ENCODE measurements around the gene MAN1C1.
"Not testable (repeated sequence)": the region's sequence is repeated elsewhere in the genome, so short reads cannot be mapped to it uniquely, and the experiment has no call there.

MAN1C1 gene

DNA sequence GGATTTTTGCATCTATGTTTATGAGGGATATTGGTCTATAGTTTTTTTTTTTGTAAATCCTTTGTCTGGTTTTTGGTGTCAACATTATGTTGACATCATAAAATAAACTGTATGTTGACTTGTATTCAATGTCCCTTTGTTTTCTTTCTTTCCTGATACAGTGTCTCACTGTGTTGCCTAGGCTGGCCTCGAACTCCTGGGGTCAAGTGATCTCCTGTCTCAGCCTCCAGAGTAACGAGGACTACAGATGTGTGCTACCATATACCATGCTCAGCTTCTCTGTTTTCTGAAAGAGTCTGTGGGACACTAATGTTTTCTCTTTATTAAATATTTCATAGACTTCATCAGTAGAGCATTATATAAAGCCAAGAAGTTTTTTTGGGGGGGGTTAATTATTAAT is 18.3 kb downstream of the MAN1C1 start:
- no peak for DNase-seq (ENCODE audit: low spot score)

DNA sequence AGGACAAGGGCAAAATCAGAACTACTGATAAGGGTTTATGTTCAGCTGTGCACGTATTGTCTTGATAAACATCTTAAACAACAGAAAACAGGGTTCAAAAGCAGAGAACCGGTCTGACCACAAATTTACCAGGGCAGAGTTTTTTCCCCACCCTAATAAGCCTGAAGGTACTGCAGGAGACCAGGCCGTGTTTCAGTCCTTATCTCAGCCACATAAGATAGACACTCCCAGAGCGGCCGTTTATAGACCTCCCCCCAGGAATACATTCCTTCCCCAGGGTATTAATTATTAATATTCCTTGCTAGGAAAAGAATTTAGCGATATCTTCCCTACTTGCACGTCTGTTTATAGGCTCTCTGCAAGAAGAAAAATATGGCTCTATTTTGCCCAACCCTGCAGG is 19.6 kb downstream of the MAN1C1 start:
- not testable (repeated sequence) for DNase-seq (ENCODE audit: low spot score)

DNA sequence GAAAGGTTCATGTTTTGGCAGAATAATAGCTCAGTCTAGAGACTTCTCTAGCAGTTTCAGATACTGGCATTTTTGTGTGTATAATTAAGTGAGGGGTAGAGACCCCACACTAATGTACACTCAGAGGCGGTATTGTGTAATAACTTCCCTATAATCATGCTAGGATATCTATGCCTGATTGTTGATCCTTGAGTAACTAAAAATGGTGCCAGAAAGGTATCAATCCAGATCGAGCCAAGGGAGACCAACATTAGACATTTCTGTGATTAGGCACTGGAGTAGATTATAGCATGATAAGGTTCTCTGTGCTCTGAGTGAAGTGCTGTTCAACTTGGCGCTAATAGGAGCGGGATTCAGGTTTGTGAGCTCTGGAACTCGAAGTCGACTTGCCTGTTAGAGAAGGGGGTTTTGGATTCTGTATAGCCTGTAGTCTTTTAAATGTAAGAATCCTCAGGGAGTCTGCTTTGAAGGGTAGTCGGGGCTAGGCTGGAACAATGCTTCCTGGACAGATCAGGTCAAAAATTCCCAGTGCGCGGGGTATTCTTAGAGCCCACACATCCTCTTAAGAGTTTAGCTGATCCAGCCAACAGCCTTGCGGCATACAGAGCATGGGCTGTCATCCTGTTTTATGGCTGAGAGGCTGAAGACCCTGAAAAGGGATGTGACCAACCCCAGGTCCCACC is 24.2 kb downstream of the MAN1C1 start:
- DNase-seq (ENCODE audit: low spot score), result no peak

DNA sequence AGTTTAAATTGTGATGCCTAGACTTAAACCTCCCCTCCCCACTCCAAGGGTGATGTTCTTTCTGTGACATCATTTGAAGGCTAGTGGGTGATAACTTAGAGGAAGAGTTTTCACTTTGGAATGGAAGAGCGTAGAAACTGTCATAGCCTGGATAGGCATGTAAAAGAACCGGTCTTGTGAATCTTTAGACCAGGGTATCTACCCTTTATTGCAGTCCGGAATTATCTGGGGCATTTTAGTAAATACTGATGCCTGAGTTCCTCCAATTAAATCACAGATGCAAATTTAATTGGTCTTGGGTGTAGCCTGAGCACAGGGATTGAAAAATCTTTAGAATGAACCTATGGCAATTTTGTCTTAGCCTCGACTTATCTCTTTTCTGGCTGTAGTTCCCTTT is 24.7 kb downstream of the MAN1C1 start:
- no peak for DNase-seq (ENCODE audit: low spot score)

DNA sequence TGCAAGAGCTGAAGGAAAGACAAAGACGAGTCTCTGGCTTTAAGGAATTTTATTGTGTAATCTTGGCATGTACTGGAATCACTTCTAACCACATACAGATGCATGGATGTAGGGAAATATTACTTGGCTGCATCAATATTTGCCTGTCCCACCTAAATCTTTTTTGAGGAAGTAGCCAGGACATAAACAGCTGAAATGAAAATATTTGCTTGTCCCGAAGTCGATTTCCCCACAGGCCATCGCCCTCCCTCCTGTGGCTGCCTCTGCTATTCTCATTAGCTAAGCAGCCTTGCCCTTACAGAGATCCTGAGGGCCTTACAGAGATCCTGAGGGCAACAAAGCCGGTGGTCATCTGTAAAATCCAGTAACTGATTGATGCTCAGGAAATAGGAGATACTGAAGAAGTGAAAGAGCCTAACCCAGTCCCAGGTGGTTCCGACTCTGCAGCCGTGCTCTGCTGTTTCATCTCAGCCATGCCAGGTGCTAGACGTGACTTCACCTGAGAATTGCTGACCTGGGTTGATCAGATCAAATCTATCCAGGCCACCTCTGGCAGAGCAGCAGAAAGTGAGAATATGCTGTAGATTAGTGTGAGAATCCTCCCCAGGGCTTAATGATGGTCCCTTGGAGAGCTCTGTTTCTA is 25.5 kb downstream of the MAN1C1 start:
- peak; percentile 63 for DNase-seq (ENCODE audit: low spot score)

DNA sequence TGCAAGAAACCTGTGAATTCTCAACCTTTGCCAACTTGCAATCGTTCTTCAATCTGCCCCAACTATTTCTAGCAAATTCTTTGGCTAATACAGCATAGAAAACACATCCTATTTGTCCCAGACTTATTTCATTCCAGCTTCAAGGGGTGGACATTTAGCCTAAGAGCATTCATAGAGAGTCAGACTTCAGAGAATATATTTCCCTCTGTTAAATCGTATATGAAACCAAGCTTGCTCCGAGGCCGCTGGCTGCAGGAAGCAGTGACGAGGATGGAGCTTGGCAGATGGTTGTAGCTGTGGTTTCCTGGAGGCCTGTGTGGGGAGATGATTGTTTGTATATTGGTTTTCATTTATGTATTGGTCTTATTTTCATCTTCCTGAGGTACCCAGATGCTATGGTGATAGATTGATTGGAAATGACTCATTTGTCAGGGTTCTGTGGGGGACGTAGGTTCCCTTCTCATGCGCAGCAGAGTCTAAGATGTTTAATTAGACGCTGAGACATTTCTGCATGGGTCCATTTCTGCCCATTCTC is 26.1 kb downstream of the MAN1C1 start:
- DNase-seq (ENCODE audit: low spot score), result peak; percentile 73

DNA sequence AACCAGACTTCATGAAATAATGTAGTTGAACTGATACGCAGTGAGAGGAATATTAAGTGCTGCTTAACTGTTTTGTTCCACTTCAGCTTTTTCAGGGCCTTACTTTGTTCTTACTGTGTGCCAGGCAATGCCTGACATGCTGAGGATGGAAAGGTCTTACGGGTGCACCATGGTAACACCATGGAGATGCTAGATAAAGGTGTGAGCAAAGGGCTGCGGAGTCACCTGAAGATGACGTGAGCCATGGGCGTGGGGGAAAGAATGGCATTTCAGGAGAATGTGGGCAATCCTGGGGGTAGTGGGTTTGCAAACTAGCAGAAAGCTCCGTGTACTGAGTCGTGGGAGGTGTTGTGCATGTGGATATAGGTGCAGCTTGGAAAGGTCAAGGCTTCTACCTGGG is 27.3 kb downstream of the MAN1C1 start:
- DNase-seq (ENCODE audit: low spot score), result no peak

DNA sequence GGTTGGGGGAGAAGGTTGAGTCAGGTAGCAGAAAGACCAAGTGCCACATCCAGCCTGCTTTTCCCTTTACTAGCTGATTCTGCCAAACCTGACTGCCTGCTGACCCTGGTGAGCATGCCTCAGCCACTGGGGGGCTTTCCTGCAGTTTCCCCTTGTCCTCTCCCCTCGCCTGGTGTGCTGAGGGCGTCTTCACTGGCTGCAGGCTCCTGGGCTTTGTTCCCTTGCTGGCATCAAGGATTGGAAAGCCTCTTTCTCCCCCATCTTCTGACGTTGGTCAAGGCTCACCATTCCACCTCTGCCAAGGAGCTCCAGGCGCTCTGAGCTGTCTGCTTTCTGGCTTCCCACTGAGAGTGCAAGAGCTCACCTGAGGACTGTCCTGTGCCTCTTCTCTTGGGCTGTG is 28.4 kb downstream of the MAN1C1 start:
- DNase-seq (ENCODE audit: low spot score), result no peak

DNA sequence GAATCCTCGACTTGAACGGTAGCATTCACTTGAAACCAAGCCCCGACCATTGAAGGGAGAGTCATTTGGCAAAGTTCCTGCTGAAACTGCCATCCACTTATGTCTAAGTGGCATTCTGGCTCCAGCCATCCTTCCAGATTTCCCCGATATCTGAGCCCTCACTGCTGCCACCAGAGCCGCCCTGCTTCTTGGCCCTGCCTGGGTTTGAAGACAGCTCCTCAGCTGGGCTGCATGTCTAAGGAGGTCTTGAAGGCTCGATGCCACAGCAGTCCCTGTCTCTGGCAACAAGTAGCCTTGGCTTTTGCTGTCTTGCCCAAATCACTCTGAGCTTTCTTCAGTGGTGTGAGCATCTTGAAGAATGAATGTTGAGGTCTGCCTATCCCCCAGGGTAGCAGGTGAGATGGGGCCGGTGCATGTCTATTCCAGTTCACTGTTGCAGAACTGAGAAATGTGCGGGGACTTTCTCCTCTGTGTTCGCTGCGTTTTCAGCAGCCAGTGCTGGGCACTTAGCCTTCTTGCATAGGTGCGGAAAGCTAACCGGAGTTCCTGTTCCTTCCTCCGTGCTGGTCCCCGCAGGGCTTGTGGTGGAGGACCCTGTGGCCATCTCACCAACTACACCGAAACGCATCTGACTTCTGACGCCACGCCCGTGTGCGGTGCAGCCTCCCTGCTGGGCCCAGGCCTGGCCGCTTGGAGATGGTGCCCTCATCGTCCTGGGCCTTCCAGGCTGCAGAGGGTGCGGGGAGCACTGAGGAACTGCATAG is 29.2 kb downstream of the MAN1C1 start:
- no peak for DNase-seq (ENCODE audit: low spot score)

DNA sequence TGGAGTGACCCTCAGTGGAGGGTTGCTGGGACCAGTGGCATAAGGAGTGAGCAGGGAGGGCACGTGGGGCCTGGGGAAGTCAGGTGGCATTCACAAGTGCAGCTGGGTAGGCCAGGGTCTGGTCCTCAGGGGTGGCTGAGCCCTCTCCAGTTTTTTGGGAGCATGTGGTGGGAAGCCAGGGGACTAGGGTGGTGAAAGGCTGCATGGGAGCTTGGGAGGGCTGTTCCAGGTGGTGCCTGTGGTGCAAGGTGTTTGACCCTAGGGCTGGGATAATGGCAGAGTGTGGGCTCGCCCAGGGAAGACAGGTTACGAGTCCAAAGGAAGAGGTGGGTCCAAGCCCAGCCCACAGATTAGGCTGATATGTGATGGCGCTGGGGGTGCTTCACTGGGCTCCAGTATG is 30.5 kb downstream of the MAN1C1 start:
- DNase-seq (ENCODE audit: low spot score), result no peak

DNA sequence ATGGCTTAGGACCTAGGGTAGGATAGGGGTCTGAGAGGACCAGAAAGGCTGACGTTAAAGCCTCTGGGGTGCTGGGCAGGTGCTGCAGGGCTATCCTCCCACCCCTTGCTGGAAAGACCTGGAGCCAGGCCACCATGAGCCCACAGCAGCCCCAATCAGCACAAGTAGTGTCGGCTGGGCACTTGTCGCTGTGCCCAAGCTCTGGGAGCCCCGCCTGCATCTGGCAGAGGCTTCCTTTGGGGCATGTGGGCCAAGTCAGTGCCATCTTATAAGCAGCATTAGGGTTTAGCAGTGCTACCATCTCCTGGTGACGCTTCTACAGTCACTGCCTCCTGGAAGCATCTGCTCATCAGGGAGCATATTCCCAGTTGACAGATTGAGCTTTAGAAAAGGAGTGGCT is 31.3 kb downstream of the MAN1C1 start:
- no peak for DNase-seq (ENCODE audit: low spot score)

DNA sequence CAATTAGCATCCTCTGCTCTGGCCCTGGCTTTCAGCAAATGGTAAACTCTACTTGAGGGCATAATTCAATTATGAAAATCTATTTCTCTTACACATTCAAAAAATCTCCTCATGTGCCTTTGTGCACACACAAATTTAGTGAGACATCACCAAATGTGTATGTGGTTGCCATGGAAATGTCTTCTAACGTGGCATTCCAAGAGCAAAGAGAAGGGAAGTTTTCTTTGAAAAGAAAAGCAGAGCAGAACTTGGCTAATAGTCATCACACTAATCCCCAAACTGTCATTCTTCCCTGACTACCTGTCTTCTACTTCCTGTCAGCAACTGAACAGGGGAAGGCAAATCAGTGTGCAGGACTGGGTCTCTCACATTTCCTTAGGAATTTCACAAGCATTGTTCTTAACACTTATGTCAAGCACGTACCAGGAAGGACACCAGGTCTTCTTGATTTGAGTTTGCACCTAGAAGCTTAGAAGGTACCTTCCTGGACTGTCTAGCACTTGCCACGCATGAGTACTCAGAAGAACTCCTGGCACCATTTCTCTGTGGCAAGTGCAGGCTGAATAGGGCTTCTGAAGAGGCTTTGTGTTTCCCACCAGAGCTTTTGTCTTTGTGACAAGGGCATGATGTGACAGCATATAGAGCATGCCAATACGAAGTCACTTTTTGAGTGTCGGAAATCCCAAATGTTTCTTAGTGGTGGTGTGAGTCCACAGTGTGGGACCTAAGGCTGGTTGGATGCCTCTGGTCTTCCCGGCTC is 32.3 kb downstream of the MAN1C1 start:
- DNase-seq (ENCODE audit: low spot score), result no peak

DNA sequence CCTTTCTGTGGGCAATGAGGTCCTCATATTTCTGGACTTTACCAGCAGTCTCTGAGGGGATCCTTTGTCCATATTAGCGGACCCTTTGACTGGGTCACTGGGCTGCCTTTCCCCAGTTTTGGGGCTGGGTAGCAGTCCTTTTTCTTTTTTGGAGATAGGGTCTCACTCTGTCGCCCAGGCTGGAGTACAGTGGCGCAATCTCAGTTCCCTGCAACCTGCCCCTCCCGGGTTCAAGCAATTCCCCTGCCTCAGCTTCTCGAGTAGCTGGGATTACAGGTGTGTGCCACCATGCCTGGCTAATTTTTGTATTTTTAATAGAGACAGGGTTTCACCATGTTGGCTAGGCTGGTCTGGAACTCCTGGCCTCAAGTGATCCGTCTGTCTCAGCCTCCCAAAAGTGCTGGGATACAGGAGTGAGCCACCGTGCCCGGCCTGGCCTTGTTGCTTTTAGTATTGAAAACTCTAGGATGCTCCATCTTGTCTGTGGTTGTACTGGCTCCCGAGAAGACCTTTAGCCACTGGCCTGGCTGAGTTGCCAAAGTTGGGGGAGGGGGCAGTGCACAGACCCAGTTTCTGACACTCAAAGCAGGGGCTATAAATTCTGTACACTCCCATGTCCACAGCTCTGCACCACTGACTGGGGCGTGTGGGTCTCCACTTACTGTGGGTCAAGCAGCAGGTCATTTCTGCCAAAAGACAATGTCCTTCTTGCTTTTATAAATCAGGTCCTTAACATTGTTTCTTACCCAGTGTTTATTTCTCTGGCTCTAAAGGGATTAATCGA is 33.1 kb downstream of the MAN1C1 start:
- no peak for DNase-seq (ENCODE audit: low spot score)

DNA sequence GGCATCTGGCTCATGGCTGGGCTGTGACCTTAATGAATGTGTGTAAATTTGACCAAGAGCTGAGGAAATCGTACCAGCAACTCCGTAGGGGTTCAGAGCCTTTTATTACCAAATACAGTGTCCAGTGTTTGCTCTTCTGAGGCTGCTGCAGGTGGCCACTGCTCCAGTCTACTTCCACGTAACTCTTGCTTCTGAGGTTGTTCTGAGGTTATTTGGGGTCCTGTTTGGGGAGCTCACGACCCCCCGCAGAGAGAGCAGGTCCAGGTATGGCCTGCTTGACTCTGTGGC is 33.6 kb downstream of the MAN1C1 start:
- DNase-seq (ENCODE audit: low spot score), result no peak

DNA sequence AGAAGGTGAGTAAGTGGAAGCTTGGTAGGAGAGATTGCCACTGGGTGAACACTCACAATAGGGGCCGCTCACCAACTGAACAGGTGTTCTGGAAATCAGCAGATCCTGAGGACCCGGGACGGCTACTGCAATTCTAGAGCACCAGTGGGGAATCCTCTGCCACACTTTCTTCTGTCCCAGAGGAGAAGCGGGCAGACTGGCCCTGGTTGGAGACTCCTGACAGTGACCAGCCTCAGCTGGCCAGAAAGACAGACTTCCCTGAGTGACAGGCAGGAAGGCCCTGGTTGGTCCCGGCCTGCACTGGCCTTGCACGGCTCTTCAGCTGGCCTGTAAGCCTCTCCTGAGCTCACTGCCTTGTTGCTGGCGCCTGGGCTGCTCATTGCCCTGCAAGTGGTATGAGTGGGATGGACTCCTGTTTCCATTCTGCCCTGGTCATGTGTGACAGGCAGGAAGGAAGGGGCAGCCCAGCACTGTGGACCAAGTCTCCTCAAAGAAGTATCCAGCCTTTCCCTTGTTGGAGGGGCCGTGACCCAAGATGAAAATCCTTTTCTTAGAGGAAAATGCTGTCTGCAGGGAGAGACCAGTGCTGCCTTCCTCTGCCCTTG is 34.5 kb downstream of the MAN1C1 start:
- no peak for DNase-seq (ENCODE audit: low spot score)

DNA sequence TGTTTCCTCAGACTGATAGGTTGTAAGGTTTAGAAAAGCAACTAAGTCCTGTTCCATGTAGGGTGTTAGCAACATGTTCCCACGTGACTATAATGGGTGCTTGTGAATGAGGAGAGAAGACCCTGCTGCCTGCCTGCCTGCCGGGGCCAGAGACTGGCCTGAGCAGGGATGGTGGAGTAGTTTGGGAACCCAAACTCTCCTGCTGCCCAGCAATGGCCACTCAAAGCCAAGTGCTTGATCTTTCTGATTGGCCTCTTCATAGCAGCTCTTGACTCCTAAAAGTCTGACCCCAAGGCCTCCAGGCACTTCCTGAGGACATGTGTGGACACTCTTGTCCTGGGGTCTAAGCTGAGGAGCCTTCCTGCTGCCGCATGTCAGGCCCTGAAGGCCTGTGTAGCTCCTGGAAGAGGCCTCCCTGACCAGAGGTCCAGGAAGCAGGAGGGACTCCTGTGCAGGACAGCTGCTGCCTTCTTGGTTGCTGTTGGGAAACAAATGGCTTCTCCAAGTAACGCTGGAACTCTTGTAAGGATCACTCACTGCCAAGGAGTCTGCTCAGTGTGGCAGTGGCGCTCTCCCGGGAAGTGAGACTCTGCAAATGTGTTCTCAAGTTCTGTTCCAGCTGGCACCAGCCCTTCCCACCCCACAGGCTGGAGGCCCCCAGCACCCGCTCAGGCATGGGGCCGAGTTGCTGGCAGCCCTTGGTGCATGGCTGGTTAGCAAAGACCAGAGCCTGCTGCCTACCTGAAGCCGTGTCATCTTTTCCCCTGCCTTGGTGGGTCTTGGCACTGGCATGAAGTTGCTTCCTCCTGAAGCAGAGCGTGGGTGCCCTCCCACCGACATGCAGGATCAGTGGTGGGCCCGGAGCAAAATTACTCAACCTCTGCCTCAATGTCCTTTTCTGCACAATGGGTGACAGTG is 35.5 kb downstream of the MAN1C1 start:
- DNase-seq (ENCODE audit: low spot score), result no peak

DNA sequence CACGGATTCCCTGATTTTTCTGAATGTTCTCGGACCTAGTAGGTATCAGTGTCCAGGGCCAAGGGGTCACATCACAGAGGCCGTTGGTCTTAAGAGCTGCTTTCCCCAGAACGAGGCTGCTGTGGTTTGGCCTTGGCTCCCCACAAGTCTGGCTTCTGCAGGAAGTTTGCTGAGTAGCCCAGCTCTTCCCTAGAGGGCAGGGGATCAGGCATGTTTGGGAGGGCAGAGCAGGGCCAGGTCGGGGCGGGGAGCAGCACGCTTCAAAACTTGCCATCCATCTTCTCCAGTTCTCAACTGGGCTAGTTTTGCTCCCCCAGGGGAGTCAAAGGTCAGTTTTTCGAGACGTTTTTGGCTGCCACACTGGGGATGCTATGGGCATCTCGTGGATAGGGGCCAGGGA is 37.0 kb downstream of the MAN1C1 start:
- DNase-seq (ENCODE audit: low spot score), result no peak

DNA sequence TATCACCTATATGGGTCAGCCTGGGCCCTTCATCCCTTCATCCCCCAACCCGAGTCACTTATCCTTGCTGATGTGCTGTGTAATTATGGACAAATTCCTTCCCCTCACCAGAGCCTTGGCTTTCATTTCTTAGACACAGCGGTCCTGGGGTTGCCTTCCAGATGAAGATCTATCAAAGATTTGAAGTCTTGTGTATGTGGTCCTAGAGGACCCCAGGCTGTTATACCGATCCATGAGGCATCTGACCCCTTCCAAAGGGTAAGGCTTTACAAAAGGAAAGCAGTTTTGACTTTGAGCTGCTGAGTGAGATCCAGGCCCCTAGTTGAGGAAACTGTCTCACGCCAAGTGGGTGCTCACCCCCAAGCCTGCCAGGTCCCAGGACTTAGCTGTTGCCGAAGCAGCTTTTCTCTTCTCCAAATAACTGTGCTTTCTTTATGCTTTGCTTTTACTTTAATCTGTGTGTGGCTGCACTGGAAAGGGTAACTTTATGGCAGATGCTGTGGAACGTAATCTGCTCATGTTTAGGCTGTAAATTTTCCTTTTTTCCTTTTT is 37.6 kb downstream of the MAN1C1 start:
- DNase-seq (ENCODE audit: low spot score), result no peak

DNA sequence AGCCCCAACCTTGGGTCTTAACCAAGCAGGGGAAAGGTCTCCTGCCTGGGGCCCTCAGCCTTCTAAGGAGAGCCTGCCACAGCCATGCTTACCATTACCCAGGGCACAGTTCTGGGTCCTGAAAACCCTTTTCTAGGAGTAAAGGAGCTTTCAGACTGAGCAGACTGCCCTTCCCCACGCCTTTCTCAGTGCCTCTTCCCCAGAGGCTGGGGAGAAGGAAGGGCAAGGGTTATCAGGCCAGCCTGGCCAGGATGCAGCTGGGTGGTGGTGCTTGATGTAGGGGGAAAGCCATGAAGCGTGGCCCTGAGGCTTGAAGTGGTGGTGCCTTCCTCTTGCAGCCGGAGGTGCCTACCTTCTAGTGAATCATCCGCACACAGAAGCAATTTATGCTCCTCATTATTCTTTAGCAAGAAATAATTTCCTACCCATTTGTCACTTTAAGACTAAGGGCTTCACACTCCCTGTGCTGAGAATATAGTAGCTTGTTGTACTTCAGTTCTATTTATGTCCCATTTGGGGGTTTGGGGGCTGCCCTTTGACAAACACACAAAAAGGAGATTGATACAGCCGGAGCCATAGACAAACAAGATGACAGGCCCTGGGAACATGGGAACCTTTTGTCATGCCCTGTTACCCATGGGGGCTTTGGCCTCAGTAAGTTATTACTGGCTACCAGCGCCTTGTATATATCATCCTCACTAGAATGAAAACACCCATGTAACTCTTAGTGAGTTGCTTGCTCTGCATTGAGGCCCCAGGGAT is 40.7 kb downstream of the MAN1C1 start:
- no peak for DNase-seq (ENCODE audit: low spot score)

Data from AG20443 (cell line).